Type B pancreatic cell (in vitro differentiated cells): ENCODE results near the gene GPSM1. TPM values are rescaled to one million over a fixed set of nuclear protein-coding genes. Genes with fewer than 3 reads are reported as not detected.

Source experiments
- DNase-seq: peaks from one replicate; pipeline ENCODE4 v3.0.0; 2021; ENCODE audit warnings: mixed read lengths; ENCODE audit not compliant: unreplicated experiment; ENCODE audit errors: extremely low spot score
- H3K27ac Mint-ChIP-seq: 2 replicates; pipeline ENCODE4 v1.8.0; 2021; ENCODE audit warnings: mild to moderate bottlenecking, mixed read lengths
- H3K27me3 Mint-ChIP-seq: 2 replicates; pipeline ENCODE4 v1.8.0; 2021; ENCODE audit warnings: mixed read lengths
- H3K36me3 Mint-ChIP-seq: 2 replicates; pipeline ENCODE4 v1.8.0; 2021; ENCODE audit warnings: mixed read lengths
- H3K4me1 Mint-ChIP-seq: one replicate; pipeline ENCODE4 v1.8.0; 2021; ENCODE audit warnings: mixed read lengths; ENCODE audit not compliant: unreplicated experiment
- H3K4me3 Mint-ChIP-seq: 2 replicates; pipeline ENCODE4 v1.8.0; 2021; ENCODE audit warnings: mild to moderate bottlenecking, mixed read lengths
- H3K9me3 Mint-ChIP-seq: 2 replicates; pipeline ENCODE4 v1.8.0; 2021; ENCODE audit warnings: mixed read lengths
- total RNA-seq: library from RNA; stranded (reverse); gene quantifications from 2 replicates; pipeline ENCODE4 v1.2.1, GENCODE V29; 2021; ENCODE audit warnings: low replicate concordance
- TF ChIP-seq, protein P1 (sequence below): fragments of 200-600 bp; sonication (generic); conservative IDR thresholded peaks from 2 replicates; pipeline ENCODE4 v1.5.0; 2021; ENCODE audit warnings: antibody characterized with exemption, mild to moderate bottlenecking

The GPSM1 gene
- total RNA-seq, 1 donor from 2014 or later = 56.2 TPM

DNA sequence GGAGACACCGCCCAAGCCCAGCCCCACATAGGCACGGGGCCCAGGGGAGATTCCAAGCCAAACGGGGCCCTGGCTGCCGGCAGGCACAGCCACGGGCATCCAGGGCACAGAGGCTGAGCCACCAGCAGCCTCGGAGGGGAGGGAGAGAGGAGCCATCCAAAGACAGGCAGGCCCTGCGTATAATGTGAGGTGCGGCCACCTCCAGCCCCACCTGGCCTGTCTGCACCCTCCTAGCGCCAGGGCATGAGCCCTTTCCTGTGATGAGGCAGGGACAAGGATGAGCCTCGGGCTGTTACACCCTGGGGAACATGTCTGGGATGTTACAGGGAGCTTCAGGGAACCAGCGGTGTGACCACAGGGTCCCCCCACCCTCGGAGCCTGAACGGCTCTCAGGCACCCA is 22.4 kb upstream of the GPSM1 start:
- H3K9me3 Mint-ChIP-seq = no peaks in the 10 kb centered on the region
- H3K4me1 Mint-ChIP-seq = no peaks in the 10 kb centered on the region
- no peak overlapping the region for H3K27ac Mint-ChIP-seq
- H3K4me3 Mint-ChIP-seq = no peak overlapping the region
- no peak for DNase-seq
- H3K36me3 Mint-ChIP-seq = no peaks in the 10 kb centered on the region
- TF ChIP-seq, protein P1, sequence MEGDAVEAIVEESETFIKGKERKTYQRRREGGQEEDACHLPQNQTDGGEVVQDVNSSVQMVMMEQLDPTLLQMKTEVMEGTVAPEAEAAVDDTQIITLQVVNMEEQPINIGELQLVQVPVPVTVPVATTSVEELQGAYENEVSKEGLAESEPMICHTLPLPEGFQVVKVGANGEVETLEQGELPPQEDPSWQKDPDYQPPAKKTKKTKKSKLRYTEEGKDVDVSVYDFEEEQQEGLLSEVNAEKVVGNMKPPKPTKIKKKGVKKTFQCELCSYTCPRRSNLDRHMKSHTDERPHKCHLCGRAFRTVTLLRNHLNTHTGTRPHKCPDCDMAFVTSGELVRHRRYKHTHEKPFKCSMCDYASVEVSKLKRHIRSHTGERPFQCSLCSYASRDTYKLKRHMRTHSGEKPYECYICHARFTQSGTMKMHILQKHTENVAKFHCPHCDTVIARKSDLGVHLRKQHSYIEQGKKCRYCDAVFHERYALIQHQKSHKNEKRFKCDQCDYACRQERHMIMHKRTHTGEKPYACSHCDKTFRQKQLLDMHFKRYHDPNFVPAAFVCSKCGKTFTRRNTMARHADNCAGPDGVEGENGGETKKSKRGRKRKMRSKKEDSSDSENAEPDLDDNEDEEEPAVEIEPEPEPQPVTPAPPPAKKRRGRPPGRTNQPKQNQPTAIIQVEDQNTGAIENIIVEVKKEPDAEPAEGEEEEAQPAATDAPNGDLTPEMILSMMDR = no peak
- H3K27me3 Mint-ChIP-seq = no peaks in the 10 kb centered on the region

DNA sequence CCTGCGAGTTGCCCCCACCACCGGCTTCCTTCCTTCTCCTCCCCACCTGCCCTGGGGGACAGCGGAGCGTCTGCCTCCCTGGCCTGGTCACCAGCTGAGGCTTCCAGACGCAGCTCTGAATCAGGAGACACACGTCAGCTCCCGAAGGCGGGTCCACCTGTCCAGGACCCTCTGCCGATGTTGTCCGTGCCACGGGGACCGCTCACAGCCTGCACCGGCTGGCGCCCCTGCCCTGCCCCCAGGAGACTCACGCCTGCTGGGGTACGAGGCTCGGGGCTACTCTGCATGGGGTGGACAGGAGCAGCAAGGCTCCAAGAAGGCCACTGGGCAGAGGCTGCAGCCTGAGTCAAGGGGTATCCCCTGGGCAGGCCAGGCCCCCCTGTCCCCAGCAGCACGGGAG is 21.5 kb upstream of the GPSM1 start:
- H3K9me3 Mint-ChIP-seq = no peaks in the 10 kb centered on the region
- H3K27me3 Mint-ChIP-seq = no peaks in the 10 kb centered on the region
- no peak overlapping the region for H3K4me3 Mint-ChIP-seq
- no peaks in the 10 kb centered on the region for H3K4me1 Mint-ChIP-seq
- no peaks in the 10 kb centered on the region for H3K36me3 Mint-ChIP-seq
- TF ChIP-seq, protein P1 = no peak
- H3K27ac Mint-ChIP-seq = no peak overlapping the region
- no peak for DNase-seq

DNA sequence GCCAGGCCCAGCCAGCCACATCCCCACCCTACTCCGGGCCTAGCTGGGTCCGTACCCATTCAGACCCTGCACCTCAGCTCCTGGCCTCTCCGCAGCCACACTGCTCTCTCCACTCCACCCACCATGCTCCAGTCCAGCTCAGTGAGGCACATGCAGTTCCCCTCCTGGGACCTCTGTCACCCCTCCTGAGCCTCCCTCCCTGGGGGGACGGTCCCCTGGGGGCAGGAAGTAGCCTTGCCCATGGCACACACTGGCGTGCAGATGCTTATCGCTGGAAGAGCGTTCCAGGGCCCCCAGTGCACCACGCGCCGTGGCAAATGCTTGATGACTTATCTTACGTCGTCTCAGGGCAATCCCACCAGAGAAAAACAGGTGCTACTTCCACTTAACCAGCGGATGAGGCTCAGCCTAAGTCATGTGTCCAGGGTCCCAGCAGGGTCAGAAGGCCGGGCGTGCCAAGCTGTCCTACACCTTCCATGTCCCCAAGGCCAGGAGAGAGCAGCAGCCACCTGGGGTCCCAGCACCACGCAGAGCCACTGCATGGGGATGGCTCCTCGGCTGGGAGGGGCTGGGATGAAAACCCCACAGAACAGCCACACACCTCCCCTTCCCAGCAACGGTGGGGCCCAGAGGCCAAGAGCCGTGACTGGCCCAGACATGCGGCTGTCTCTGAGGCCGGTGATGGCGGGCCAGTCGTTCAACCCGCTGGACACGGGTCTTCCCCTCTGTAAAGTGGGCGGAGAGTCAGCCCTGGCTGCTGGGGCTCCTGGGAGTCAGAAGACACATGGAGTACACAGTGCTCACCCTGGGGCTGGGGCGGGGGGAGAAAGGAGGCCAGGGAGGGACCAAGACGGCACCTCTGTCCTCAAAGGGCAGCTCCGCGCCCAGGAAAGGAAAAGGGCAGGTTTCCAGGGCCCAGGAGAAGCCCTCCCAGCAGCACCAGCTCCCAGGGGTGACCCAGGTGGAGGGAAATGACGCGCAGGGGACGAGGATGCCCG is 20.8 kb upstream of the GPSM1 start:
- Mint-ChIP-seq H3K9me3 (no peaks in the 10 kb centered on the region), H3K27ac (no peak overlapping the region), H3K4me3 (no peak overlapping the region), H3K36me3 (no peaks in the 10 kb centered on the region), H3K27me3 (no peaks in the 10 kb centered on the region), H3K4me1 (no peaks in the 10 kb centered on the region)
- TF ChIP-seq, protein P1 = no peak
- DNase-seq = no peak

DNA sequence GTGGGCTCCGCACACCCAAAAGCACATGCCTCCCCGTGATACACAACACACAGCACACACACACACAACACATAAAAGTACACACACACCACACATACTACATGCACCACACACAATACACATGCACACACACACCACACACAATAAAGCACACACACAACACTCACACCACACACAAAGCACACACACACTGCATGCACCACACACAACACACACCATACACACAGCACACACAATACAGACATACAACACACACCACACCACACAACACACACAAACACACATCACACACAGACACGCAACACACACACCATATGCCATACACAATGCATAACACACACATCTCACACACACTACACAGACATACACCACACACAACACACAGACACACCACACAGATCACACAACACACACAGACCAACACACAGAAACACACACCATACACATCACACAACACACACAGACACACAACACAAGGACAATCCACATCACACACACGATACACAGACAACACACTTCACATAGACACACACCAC is 20.1 kb upstream of the GPSM1 start:
- no peak for DNase-seq
- H3K27me3 Mint-ChIP-seq = no peaks in the 10 kb centered on the region
- no peaks in the 10 kb centered on the region for H3K36me3 Mint-ChIP-seq
- no peaks in the 10 kb centered on the region for H3K9me3 Mint-ChIP-seq
- no peak overlapping the region for H3K27ac Mint-ChIP-seq
- TF ChIP-seq, protein P1 = no peak
- H3K4me3 Mint-ChIP-seq = no peak overlapping the region
- no peaks in the 10 kb centered on the region for H3K4me1 Mint-ChIP-seq

DNA sequence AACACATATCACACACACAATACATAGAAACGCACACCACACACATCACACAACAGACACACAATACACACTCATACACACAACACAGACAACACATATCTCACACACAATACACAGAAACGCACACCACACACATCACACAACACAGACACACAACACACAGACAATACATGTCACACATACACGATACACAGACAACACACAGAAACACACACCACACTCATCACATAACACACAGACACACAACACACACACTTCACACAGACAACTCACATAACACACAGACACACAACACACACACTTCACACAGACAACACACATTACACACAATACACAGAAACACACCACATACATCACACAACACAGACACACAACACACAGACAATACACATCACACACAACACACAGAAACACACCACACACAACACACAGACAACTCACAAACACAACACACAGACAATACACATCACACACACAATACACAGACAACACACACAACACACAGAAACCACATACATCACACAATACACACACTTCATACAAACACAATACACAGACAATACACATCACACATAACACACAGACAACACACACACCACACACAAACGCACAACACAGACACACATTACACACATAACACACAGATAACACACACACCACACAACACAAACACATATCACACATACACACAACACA is 19.2 kb upstream of the GPSM1 start:
- Mint-ChIP-seq H3K4me1 (no peaks in the 10 kb centered on the region), H3K27me3 (no peaks in the 10 kb centered on the region), H3K27ac (no peak overlapping the region), H3K4me3 (no peak overlapping the region), H3K36me3 (no peaks in the 10 kb centered on the region), H3K9me3 (no peaks in the 10 kb centered on the region)
- TF ChIP-seq, protein P1 = no peak
- no peak for DNase-seq
